GM23248 (cell line): ENCODE measurements around the gene RNF126. TPM values are rescaled to one million over a fixed set of nuclear protein-coding genes. Genes with fewer than 3 reads are reported as not detected.
"Not testable (repeated sequence)": the region's sequence is repeated elsewhere in the genome, so short reads cannot be mapped to it uniquely, and the experiment has no call there.

ENCODE experiments used
- DNase-seq: peaks from one replicate; pipeline ENCODE4 v3.0.0-alpha.2; 2015
- H2AFZ ChIP-seq: fragments of 200-600 bp; sonication (generic); 2 replicates; pipeline ENCODE4 v1.6.1; 2016; ENCODE audit warnings: antibody characterized with exemption
- H3F3A ChIP-seq: fragments of 200-600 bp; sonication (generic); 2 replicates; pipeline ENCODE4 v1.6.1; 2016; ENCODE audit warnings: mild to moderate bottlenecking, antibody characterized with exemption, mixed run types; ENCODE audit not compliant: insufficient read depth
- H3K27ac ChIP-seq: fragments of 200-600 bp; sonication (generic); 2 replicates; pipeline ENCODE4 v1.5.1; 2016; ENCODE audit warnings: mild to moderate bottlenecking
- H3K27me3 ChIP-seq: fragments of 200-600 bp; sonication (generic); replicated peaks from 2 replicates; pipeline ENCODE4 v1.6.1; 2016; ENCODE audit warnings: mild to moderate bottlenecking; ENCODE audit not compliant: insufficient read depth
- H3K36me3 ChIP-seq: fragments of 200-600 bp; sonication (generic); 2 replicates; pipeline ENCODE4 v1.6.1; 2016; ENCODE audit warnings: low read depth, mild to moderate bottlenecking
- H3K4me1 ChIP-seq: fragments of 200-600 bp; sonication (generic); 2 replicates; pipeline ENCODE4 v1.6.1; 2016; ENCODE audit warnings: mild to moderate bottlenecking; ENCODE audit not compliant: insufficient read depth
- H3K4me2 ChIP-seq: fragments of 200-600 bp; sonication (generic); one replicate; pipeline ENCODE4 v1.6.1; 2016; ENCODE audit warnings: mild to moderate bottlenecking; ENCODE audit not compliant: unreplicated experiment
- H3K4me3 ChIP-seq: fragments of 200-600 bp; sonication (generic); 2 replicates; pipeline ENCODE4 v1.5.1; 2016; ENCODE audit warnings: mild to moderate bottlenecking
- H3K79me2 ChIP-seq: fragments of 200-600 bp; sonication (generic); 2 replicates; pipeline ENCODE4 v1.6.1; 2016; ENCODE audit warnings: mild to moderate bottlenecking; ENCODE audit not compliant: insufficient read depth
- H3K9ac ChIP-seq: fragments of 200-600 bp; sonication (generic); 2 replicates; pipeline ENCODE4 v1.6.1; 2016; ENCODE audit warnings: mild to moderate bottlenecking
- H3K9me2 ChIP-seq: fragments of 200-600 bp; sonication (generic); 2 replicates; pipeline ENCODE4 v1.6.1; 2016; ENCODE audit warnings: mixed run types, mild to moderate bottlenecking, moderate library complexity; ENCODE audit not compliant: insufficient read depth
- H3K9me3 ChIP-seq: fragments of 200-600 bp; sonication (generic); one replicate; pipeline ENCODE4 v1.6.1; 2017; ENCODE audit warnings: low read depth
- H4K20me1 ChIP-seq: fragments of 200-600 bp; sonication (generic); 2 replicates; pipeline ENCODE4 v1.6.0; 2016; ENCODE audit not compliant: insufficient read depth
- EZH2 ChIP-seq: fragments of 200-600 bp; sonication (generic); IDR thresholded peaks from 2 replicates; pipeline ENCODE4 v1.6.1; 2018; ENCODE audit warnings: antibody characterized with exemption, mild to moderate bottlenecking; ENCODE audit not compliant: insufficient read depth, poor library complexity, severe bottlenecking
- EZH2phosphoT487 ChIP-seq: fragments of 200-600 bp; sonication (generic); IDR thresholded peaks from 2 replicates; pipeline ENCODE4 v1.6.1; 2018; ENCODE audit warnings: antibody characterized with exemption, moderate library complexity, mild to moderate bottlenecking, low read depth; ENCODE audit not compliant: insufficient read depth
- WGBS, 2 experiments: methylation state at CpG; one replicate each; pipeline ENCODE4 v1.1.6; 2015 to 2017; ENCODE audit warnings: low lambda C conversion rate in 2 of 2, low coverage in 1 of 2; ENCODE audit errors: missing lambda C conversion rate in 2 of 2; 5-methylcytosine and 5-hydroxymethylcytosine counted together
- in situ Hi-C: fragments of 300-500 bp; cut with MboI; formaldehyde crosslinking; loops from 2 replicates; pipeline ENCODE4 v1.15.0; 2020
- polyA plus RNA-seq: library from polyadenylated mRNA; unstranded; fragments of >200 nt; fragmentation: Nextera tagmentation; extraction: Ambion mirVana; gene quantifications from 2 replicates; pipeline ENCODE4 v1.2.1, GENCODE V29; 2016
- total RNA-seq: library from RNA; depleted of rRNA; stranded (reverse); fragments of >200 nt; shearing (Covaris generic); gene quantifications from 2 replicates; pipeline ENCODE4 v1.2.3, GENCODE V29; 2014

Gene RNF126
- total and polyA plus RNA-seq, 2 experiments from 2014 or later = 52.7 to 72.4 TPM

GRCh38 chr19:676339-677105 is 13.5 kb upstream of the RNF126 start, which contains the start of gene FSTL3:
TSS of gene FSTL3 (plus strand) at chr19:676392. CDS start at chr19:676424, 32 bp downstream.
- TF ChIP-seq EZH2phosphoT487 = no peak
- TF ChIP-seq EZH2 = no peak
- Histone ChIP-seq H3K9ac (peak within 1 kb of the TSS; percentile 84), H3K9me3 (no peaks in the 10 kb centered on the region), H3K4me3 (peak within 1 kb of the TSS; percentile 78), H3K4me2 (peak within 1 kb of the TSS; percentile 87), H3F3A (no peaks in the 10 kb centered on the region; the same call in 1 of the 2 replicates), H3K27me3 (no peaks in the 10 kb centered on the region), H3K4me1 (peaks cover 5% of the 10 kb centered on the region; the same call in 1 of the 2 replicates), H3K36me3 (no peaks in the 10 kb centered on the region), H3K9me2 (no peaks in the 10 kb centered on the region), H3K79me2 (peaks cover 19% of the 10 kb centered on the region; the same call in 1 of the 2 replicates), H4K20me1 (no peaks in the 10 kb centered on the region), H3K27ac (peak within 1 kb of the TSS; percentile 48), H2AFZ (0 out of 2 replicates have a peak within 1 kb of the TSS, but pooled peaks have one; percentile 26)
- 1 to 3% methylated on average over 38 to 45 of the region's 63 CpGs for WGBS, 2 experiments
- peak; percentile 69 for DNase-seq
- in situ Hi-C loops = no loop called here

GRCh38 chr19:676007-676338 is 13.0 kb upstream of the RNF126 start:
- H3K79me2 ChIP-seq = peaks cover 19% of the 10 kb centered on the region; the same call in 1 of the 2 replicates
- H3K9me3 ChIP-seq = no peaks in the 10 kb centered on the region
- no peak overlapping the region for H3K27ac ChIP-seq
- no peaks in the 10 kb centered on the region for H3K9me2 ChIP-seq
- no peak for DNase-seq
- no peaks in the 10 kb centered on the region for H3K27me3 ChIP-seq
- H3K36me3 ChIP-seq = no peaks in the 10 kb centered on the region
- no peaks in the 10 kb centered on the region; the same call in 1 of the 2 replicates for H3F3A ChIP-seq
- peak overlapping the region; percentile 28 for H3K4me2 ChIP-seq
- H3K4me1 ChIP-seq = peaks cover 5% of the 10 kb centered on the region; the same call in 1 of the 2 replicates
- no peak overlapping the region for H2AFZ ChIP-seq
- no peaks in the 10 kb centered on the region for H4K20me1 ChIP-seq
- in situ Hi-C loops = no loop called here
- H3K9ac ChIP-seq = peak overlapping the region; percentile 84; the same call in 1 of the 2 replicates
- TF ChIP-seq EZH2phosphoT487 = no peak
- no peak for TF ChIP-seq EZH2
- no peak overlapping the region; the same call in 1 of the 2 replicates for H3K4me3 ChIP-seq
- WGBS, 2 experiments = 3 to 13% methylated on average over 5 to 31 of the region's 31 CpGs

- Histone ChIP-seq H3K4me3 (no peak overlapping the region), H3K9ac (no peak overlapping the region), H3K36me3 (no peaks in the 10 kb centered on the region), H3K9me3 (no peaks in the 10 kb centered on the region), H3K4me1 (peaks cover 5% of the 10 kb centered on the region; the same call in 1 of the 2 replicates), H3F3A (no peaks in the 10 kb centered on the region; the same call in 1 of the 2 replicates), H3K4me2 (no peak overlapping the region), H4K20me1 (no peaks in the 10 kb centered on the region), H3K79me2 (peaks cover 19% of the 10 kb centered on the region; the same call in 1 of the 2 replicates), H3K27ac (no peak overlapping the region), H3K27me3 (no peaks in the 10 kb centered on the region), H2AFZ (no peak overlapping the region), H3K9me2 (no peaks in the 10 kb centered on the region)
- in situ Hi-C loops = no loop called here
- no peak for TF ChIP-seq EZH2
- TF ChIP-seq EZH2phosphoT487 = no peak
- WGBS, 2 experiments = 81% methylated on average over 22 to 38 of the region's 38 CpGs
- no peak for DNase-seq
These were observed 11.5 kb upstream of the RNF126 start for GRCh38 chr19:674282-675151.

GRCh38 chr19:670609-671075 is 7.6 kb upstream of the RNF126 start:
- no peaks in the 10 kb centered on the region for H3K27me3 ChIP-seq
- no peaks in the 10 kb centered on the region for H3K9me3 ChIP-seq
- H3K27ac ChIP-seq = no peak overlapping the region
- H3K4me1 ChIP-seq = no peaks in the 10 kb centered on the region
- no peaks in the 10 kb centered on the region for H3K36me3 ChIP-seq
- H3K79me2 ChIP-seq = no peaks in the 10 kb centered on the region
- no peaks in the 10 kb centered on the region for H3F3A ChIP-seq
- TF ChIP-seq EZH2phosphoT487 = no peak
- TF ChIP-seq EZH2 = no peak
- in situ Hi-C loops = no loop called here
- H3K9ac ChIP-seq = no peak overlapping the region
- no peak overlapping the region for H2AFZ ChIP-seq
- no peak overlapping the region for H3K4me3 ChIP-seq
- H3K4me2 ChIP-seq = no peak overlapping the region
- no peaks in the 10 kb centered on the region for H3K9me2 ChIP-seq
- no peaks in the 10 kb centered on the region for H4K20me1 ChIP-seq
- DNase-seq = peak; percentile 23
- 71 to 73% methylated on average over 9 of the region's 9 CpGs for WGBS, 2 experiments

GRCh38 chr19:668675-669434 is 5.8 kb upstream of the RNF126 start:
- H3K4me3 ChIP-seq, H3K36me3 ChIP-seq, H2AFZ ChIP-seq, H3K9me3 ChIP-seq, H3K4me2 ChIP-seq, DNase-seq, H3F3A ChIP-seq, in situ Hi-C loops, H3K9ac ChIP-seq, H4K20me1 ChIP-seq, H3K27ac ChIP-seq, H3K27me3 ChIP-seq, H3K79me2 ChIP-seq, H3K4me1 ChIP-seq, H3K9me2 ChIP-seq: not testable (repeated sequence)
- WGBS, 2 experiments = 74% methylated on average over 12 of the region's 12 CpGs
